NCI-H146 treated with DMSO at 0.1 percent for 48 hours (cell line): ENCODE results near the gene IL13.
"Not testable (repeated sequence)": the region's sequence is repeated elsewhere in the genome, so short reads cannot be mapped to it uniquely, and the experiment has no call there.

Experiments used
- DNase-seq: peaks from one replicate; lab custom pipeline; 2025; ENCODE audit not compliant: unreplicated experiment; lab: John Stamatoyannopoulos, UW

Gene IL13

DNA sequence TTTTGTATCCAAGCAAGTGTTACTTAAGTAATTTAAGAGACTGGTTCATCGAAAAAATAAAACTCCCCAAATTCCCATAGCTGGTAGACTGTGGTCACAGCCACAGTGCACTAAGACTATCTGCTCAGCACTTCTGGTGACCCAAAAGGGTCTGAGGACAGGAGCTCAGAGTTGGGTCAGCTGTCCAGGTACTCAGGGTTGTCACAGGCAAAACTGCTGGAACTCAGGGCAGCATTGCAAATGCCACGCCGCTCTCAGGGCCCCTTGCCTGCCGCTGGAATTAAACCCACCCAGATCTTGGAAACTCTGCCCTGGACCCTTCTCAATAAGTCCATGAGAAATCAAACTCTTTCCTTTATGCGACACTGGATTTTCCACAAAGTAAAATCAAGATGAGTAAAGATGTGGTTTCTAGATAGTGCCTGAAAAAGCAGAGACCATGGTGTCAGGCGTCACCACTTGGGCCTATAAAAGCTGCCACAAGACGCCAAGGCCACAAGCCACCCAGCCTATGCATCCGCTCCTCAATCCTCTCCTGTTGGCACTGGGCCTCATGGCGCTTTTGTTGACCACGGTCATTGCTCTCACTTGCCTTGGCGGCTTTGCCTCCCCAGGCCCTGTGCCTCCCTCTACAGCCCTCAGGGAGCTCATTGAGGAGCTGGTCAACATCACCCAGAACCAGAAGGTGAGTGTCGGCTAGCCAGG lies at the start of gene IL13:
IL13 (plus strand) TSS at position 498 of the 705 bp plus-strand sequence; CDS start at position 512, 14 bp downstream.
- DNase-seq: no peak

DNA sequence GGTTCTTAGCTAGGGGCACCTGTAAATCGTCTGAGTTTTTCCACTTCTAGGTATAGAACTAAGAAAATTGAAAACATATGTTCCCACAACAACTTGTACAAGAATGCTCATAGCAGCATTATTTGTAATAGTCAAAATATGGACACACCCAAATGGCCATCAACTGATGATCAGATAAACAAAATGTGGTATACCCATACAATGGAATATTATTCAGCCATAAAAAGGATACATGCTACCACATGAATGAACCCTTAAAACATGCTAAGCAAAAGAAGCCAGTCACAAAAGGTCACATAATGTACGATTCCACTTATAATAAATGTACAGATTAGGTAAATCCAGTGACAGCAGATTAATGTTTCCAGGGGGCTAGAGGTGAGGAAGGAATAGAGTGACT lies 46.0 kb upstream of the IL13 start:
- no peak for DNase-seq

DNA sequence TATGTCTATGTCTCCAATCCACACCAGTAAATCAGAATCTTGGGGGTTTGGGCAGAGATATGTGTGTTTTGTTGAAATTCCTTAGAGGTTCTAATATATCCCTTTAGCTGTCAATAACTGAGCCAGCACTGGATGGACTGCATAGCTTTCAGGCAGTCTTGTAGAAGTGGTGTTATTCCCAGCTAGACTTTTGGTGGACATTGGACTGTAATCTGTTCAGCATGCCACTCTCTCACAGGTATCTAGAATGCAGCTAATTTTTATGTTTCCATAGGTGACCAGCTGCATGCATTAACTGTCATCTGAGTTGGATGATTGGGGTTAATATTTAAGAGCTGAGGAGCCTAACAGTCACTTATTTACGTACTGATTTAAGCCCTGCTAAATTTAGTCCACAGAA lies 45.1 kb upstream of the IL13 start:
- no peak for DNase-seq

- no peak for DNase-seq
Observed at GRCh38 chr5:132621699-132622098, 36.3 kb upstream of the IL13 start.

DNA sequence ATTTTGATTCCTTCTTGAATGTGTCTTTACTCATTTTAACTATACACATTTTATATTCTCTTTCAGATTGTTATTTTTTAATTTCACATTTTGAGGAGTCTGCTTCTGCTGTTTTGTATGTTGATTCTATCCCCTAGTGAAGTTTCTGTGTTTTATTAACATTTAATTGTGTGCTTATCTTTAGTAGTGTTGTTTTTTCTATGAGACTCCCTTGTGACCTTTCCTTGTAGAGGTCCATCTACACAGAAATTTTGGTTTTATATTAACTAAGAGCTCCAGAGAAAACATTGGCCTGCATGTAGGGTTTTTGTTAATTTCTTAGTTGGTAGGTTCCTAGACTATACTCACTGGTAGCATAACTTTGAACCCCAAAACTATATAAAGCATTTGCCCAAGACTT lies 35.4 kb upstream of the IL13 start:
- DNase-seq: no peak

DNA sequence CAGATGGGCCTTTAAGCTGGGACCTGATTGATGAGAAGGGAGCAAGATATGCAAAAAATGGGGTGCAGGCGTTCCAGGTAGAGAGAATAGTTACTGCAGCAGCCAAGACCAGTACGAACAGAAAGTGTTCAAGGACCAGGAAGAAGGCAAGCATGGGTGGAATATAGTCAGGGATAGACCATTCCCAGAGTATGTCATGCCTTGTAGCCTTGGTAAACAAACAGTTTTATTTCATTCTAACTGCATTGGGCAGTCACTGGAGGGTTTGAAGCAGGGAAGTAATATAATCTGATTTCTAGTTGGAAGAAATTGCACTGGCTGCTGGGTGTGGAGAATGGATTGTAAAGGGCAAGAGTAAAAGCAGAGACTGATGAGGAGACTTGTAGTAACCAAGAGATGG lies 30.5 kb upstream of the IL13 start:
- no peak for DNase-seq

GRCh38 chr5:132628814-132629213 lies 29.2 kb upstream of the IL13 start:
- no peak for DNase-seq

DNA sequence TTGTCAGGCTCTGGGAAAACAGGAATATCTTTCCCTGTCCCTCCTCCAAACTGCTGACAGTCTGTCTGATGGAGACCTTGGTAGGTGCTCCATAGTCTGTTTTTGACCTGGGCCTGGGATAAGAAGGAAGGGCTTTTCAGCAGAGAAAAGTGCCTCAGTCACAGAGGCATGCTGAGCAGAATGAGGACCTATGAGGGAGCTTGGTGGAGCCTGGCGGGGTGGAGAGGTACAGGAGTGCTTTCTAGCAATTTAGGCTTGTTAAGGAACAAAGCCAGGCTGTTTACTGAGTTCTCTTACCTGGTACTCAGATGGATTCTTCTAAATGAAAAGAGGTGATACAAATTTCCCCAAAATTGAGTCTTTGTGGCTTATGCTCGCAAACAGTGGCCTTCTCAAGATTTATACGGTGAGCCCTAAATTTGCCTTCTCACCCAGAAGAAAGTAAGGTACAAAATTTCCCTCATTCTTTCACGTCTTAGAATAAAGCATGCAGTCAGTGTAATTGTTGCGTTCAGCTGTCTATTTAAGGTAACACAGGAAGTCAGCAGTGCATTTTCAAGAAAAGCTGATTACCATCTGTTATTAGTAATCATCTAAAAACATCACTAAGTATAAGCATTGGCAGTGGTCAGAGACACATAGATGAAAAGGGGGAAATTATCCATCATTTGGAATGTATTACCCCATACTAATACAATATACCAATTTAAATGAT lies 28.6 kb upstream of the IL13 start:
- DNase-seq: no peak

DNA sequence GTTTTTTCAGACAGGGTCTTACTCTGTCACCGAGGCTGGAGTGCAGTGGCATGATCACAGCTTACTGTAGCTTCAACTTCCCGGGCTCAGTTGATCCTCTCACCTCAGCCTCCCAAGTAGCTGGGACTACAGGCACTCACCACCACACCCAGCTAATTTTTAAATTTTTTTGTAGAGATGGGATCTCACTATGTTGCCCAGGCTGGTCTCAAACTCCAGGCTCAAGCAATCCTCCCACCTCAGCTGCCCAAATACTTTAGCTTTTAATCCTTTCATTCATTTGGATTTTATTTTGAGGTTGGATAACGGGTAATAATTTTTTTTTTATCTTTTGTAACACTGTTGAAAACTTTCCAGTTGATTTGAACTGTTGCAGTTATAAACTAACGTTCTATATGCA lies 24.4 kb upstream of the IL13 start:
- DNase-seq: not testable (repeated sequence)

GRCh38 chr5:132635873-132636272 lies 22.1 kb upstream of the IL13 start:
- DNase-seq: no peak

- DNase-seq: no peak
Observed at GRCh38 chr5:132637241-132637640, 20.7 kb upstream of the IL13 start.

DNA sequence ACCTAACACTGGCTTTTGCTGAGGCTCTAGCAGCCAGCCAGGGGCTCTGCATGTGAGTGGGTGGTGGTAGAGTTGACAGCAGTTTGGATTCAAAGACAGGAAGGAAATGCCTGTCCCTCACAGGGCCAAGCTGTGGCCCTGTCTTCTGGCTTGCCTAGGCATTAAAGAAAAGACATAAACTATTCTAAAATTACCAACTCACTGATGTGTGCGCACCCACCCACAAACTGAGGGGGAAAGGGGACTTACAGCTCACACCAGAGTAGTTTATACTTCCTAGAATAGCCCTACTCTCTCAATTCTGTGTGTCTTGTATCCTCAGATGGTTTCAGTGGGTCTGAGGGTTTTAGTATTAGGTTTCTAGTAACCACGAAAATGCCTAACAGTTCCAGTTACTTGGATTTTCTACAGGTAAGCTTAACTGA lies 18.3 kb upstream of the IL13 start:
- no peak for DNase-seq

GRCh38 chr5:132640613-132641012 lies 17.4 kb upstream of the IL13 start:
- no peak for DNase-seq

DNA sequence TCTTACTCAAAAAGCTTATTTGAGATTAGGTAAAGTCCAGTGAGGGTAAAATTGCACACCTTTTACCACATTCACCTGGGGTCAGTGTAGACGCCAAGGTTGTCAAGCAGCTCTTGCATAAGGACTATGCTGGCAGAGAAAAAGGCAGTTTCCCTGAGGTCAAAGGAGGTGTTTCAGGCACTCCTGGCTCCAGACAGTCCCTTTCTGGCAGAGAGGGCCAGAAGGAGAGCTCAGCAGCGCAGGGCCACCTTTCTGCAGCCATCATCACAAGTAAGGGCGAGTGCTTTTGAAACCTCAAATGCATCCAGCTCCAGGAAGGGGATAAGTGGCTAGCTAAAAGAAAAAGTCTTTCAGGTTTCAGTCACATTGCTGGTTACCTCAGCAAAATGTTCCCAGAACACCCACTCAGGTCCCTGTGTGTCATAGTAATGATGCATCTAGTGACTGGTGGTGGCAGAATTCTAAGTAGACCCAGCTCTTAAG lies 16.7 kb upstream of the IL13 start:
- no peak for DNase-seq

DNA sequence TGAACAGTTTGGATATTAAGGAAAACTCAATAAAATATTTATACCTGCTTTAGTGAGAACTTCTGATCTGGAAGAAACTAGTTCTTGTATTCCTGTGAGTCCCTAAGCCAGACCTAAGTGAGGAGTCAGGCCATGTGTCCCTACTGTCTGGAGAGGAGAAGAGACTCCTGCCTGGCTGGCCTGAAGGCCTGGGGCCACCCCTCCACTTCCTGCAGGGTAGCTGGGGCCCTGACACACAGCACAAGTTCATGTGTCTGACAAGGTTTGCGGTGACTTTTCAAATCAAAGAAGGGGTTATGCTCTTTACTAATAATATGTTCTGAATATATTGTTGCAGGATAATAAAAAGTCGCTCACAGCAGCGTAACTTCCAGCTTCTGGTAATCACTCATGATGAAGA lies 16.1 kb upstream of the IL13 start:
- DNase-seq: no peak

GRCh38 chr5:132644177-132644576 lies 13.8 kb upstream of the IL13 start:
- no peak for DNase-seq

- no peak for DNase-seq
Observed at GRCh38 chr5:132646583-132647266, 11.2 kb upstream of the IL13 start.

DNA sequence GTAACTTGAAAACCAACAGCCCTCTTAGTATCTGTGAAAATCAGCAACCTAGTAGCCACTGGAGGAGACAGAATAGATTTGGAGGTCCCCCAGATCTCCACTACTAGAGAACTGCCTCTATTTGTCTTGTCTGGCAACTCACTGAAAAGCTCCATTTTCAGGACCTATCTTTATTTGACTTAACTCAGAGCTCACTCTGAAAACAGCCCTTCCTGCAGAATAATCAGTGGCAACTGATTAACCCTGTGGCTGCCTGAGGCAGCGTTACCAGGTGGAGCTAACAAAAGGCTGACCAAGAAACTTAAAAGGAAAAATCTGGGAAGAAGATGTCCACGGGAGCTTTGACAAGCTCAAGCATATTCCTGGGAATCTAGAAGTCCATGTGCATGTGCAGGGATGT lies 10.5 kb upstream of the IL13 start:
- DNase-seq: no peak

DNA sequence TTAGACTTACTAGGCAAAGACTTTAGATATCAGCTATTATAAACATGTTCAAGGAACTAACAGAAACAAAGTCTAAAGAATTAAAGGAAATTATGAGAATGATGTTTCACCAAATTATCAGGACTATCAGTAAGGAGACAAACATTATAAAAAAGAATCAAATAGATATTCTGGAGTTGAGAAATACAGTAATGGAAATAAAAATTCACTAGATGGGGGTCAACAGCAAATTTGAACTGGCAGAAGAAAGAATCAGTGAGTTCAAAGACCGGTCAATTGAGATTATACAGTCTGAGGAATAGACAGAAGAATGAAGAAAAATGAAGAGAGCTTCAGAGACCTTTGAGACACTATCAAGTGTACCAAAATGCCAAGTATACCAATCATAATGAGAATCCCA lies 9.6 kb upstream of the IL13 start:
- DNase-seq: no peak

DNA sequence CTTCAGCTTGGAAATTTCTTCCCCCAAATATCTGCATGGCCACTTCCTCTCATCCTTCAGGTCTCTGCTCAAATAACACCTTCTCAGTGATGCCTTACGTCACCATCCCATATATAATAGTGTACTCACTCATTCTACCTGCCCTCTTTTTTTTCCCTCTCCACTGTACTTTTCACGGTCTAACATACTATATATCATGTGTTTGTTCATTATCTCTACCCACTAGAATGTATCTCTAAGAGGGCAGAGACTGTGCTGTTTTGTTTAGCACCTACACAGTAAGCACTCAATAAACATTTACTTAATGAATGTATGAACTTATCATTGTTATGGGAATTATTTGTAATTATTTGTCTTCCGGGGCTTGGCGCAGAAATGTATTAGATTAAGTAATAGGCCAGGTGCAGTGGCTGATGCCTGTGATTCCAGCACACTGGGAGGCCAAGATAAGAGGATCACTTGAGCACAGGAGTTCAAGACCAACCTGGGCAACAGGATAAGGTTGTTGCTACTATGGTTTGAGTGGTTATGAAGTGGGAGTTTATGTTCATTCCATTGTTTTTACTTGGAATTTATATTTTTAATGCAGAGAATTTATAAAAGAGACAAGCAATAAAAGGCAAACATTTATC lies 6.0 kb upstream of the IL13 start:
- peak; percentile 66 for DNase-seq

DNA sequence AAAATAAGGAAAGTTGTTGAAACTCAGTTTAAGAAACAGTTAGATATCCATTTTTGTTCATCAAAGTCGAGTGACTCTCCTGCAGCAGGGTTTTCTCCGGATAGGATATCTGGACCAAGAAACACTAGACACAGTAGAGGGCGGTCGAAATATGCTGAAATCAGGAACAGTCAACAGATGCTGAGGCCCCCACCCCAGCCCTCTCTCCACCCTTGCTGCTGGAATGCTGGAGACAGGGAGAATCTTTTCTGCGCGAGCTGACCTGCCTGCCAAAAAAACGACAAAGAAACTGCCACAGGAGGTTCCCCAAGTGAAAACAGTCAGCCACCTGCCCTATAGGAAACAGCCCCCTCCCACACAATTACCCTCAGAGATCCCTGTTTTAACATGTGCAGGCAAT lies 4.3 kb upstream of the IL13 start:
- DNase-seq: no peak
